ENCODE data around the gene ZNF436. TPM values are rescaled to one million over a fixed set of nuclear protein-coding genes. Genes with fewer than 3 reads are reported as not detected.
"Not testable (repeated sequence)": the region's sequence is repeated elsewhere in the genome, so short reads cannot be mapped to it uniquely, and the experiment has no call there.

Gene ZNF436
- total RNA-seq, 1 experiment from 2014 or later = 6.4 TPM

- no peak for DNase-seq
- no peaks in the 10 kb centered on the region for H3K4me1 ChIP-seq (ENCODE audit: low read length)
- H2AFZ ChIP-seq (ENCODE audit: low read length) = no peak overlapping the region
- H3K36me3 ChIP-seq (ENCODE audit: insufficient read depth, low read length) = peaks cover 60% of the 10 kb centered on the region
- H3K9me2 ChIP-seq (replicated peaks; ENCODE audit: insufficient read depth, low read length) = no peaks in the 10 kb centered on the region
- H3K27ac ChIP-seq (ENCODE audit: low read length) = no peak overlapping the region
- no peak overlapping the region for H3K9ac ChIP-seq (ENCODE audit: low read length)
- H3K79me2 ChIP-seq (ENCODE audit: low read length) = peaks cover 83% of the 10 kb centered on the region
- H3K9me3 ChIP-seq (ENCODE audit: low read length) = no peaks in the 10 kb centered on the region
- H3K27me3 ChIP-seq (ENCODE audit: low read length) = no peaks in the 10 kb centered on the region
- no peak overlapping the region for H3K4me2 ChIP-seq (ENCODE audit: low read depth, low read length, poor library complexity, severe bottlenecking)
- H4K20me1 ChIP-seq (ENCODE audit: insufficient read depth, low read depth, low read length) = peaks cover 34% of the 10 kb centered on the region
- no peak overlapping the region for H3K4me3 ChIP-seq (ENCODE audit: low read length)
Measured at GRCh38 chr1:23331713-23332112, 37.9 kb downstream of the ZNF436 start.

GRCh38 chr1:23330846-23331245, 38.8 kb downstream of the ZNF436 start:
- no peaks in the 10 kb centered on the region for H3K4me1 ChIP-seq (ENCODE audit: low read length)
- H3K4me3 ChIP-seq (ENCODE audit: low read length) = no peak overlapping the region
- no peak overlapping the region for H2AFZ ChIP-seq (ENCODE audit: low read length)
- no peaks in the 10 kb centered on the region for H3K9me2 ChIP-seq (replicated peaks; ENCODE audit: insufficient read depth, low read length)
- peaks cover 35% of the 10 kb centered on the region for H4K20me1 ChIP-seq (ENCODE audit: insufficient read depth, low read depth, low read length)
- H3K79me2 ChIP-seq (ENCODE audit: low read length) = peaks cover 89% of the 10 kb centered on the region
- no peak overlapping the region for H3K4me2 ChIP-seq (ENCODE audit: low read depth, low read length, poor library complexity, severe bottlenecking)
- H3K36me3 ChIP-seq (ENCODE audit: insufficient read depth, low read length) = peaks cover 63% of the 10 kb centered on the region
- no peak for DNase-seq
- no peak overlapping the region for H3K27ac ChIP-seq (ENCODE audit: low read length)
- H3K9me3 ChIP-seq (ENCODE audit: low read length) = no peaks in the 10 kb centered on the region
- H3K9ac ChIP-seq (ENCODE audit: low read length) = no peak overlapping the region
- no peaks in the 10 kb centered on the region for H3K27me3 ChIP-seq (ENCODE audit: low read length)

- Histone ChIP-seq H3K9me2 (replicated peaks; ENCODE audit: insufficient read depth, low read length) (no peaks in the 10 kb centered on the region), H3K27me3 (ENCODE audit: low read length) (no peaks in the 10 kb centered on the region), H4K20me1 (ENCODE audit: insufficient read depth, low read depth, low read length) (peaks cover 36% of the 10 kb centered on the region), H2AFZ (ENCODE audit: low read length) (no peak overlapping the region), H3K27ac (ENCODE audit: low read length) (no peak overlapping the region), H3K36me3 (ENCODE audit: insufficient read depth, low read length) (peaks cover 71% of the 10 kb centered on the region), H3K4me2 (ENCODE audit: low read depth, low read length, poor library complexity, severe bottlenecking) (no peak overlapping the region), H3K79me2 (ENCODE audit: low read length) (peaks cover 83% of the 10 kb centered on the region), H3K9ac (ENCODE audit: low read length) (no peak overlapping the region), H3K4me1 (ENCODE audit: low read length) (no peaks in the 10 kb centered on the region), H3K4me3 (ENCODE audit: low read length) (no peak overlapping the region), H3K9me3 (ENCODE audit: low read length) (no peaks in the 10 kb centered on the region)
- no peak for DNase-seq
Measured at GRCh38 chr1:23325393-23325792, 44.2 kb downstream of the ZNF436 start.

- Histone ChIP-seq H3K9ac (ENCODE audit: low read length) (no peak overlapping the region), H4K20me1 (ENCODE audit: insufficient read depth, low read depth, low read length) (peaks cover 30% of the 10 kb centered on the region), H3K4me1 (ENCODE audit: low read length) (no peaks in the 10 kb centered on the region), H3K79me2 (ENCODE audit: low read length) (peaks cover 82% of the 10 kb centered on the region), H2AFZ (ENCODE audit: low read length) (no peak overlapping the region), H3K27me3 (ENCODE audit: low read length) (no peaks in the 10 kb centered on the region), H3K9me2 (replicated peaks; ENCODE audit: insufficient read depth, low read length) (no peaks in the 10 kb centered on the region), H3K4me3 (ENCODE audit: low read length) (no peak overlapping the region), H3K36me3 (ENCODE audit: insufficient read depth, low read length) (peaks cover 72% of the 10 kb centered on the region), H3K9me3 (ENCODE audit: low read length) (no peaks in the 10 kb centered on the region), H3K4me2 (ENCODE audit: low read depth, low read length, poor library complexity, severe bottlenecking) (no peak overlapping the region), H3K27ac (ENCODE audit: low read length) (no peak overlapping the region)
- DNase-seq = no peak
Measured at GRCh38 chr1:23322770-23323169, 46.9 kb downstream of the ZNF436 start.

- H3K4me1 ChIP-seq (ENCODE audit: low read length); H3K9me2 ChIP-seq (replicated peaks; ENCODE audit: insufficient read depth, low read length); H2AFZ ChIP-seq (ENCODE audit: low read length); H3K9ac ChIP-seq (ENCODE audit: low read length); H3K27me3 ChIP-seq (ENCODE audit: low read length); DNase-seq; H3K4me2 ChIP-seq (ENCODE audit: low read depth, low read length, poor library complexity, severe bottlenecking); H4K20me1 ChIP-seq (ENCODE audit: insufficient read depth, low read depth, low read length); H3K27ac ChIP-seq (ENCODE audit: low read length); H3K9me3 ChIP-seq (ENCODE audit: low read length); H3K4me3 ChIP-seq (ENCODE audit: low read length): not testable (repeated sequence)
- Histone ChIP-seq H3K79me2 (ENCODE audit: low read length) (peaks cover 74% of the 10 kb centered on the region), H3K36me3 (ENCODE audit: insufficient read depth, low read length) (peaks cover 91% of the 10 kb centered on the region)
Measured at GRCh38 chr1:23310280-23310679, 59.4 kb downstream of the ZNF436 start.

Other genes with a start within 250 kb of the ZNF436 start
- 1.5 and 1.6 TPM in 2 replicates for gene LUZP1, start 201.0 kb downstream of the ZNF436 start, total RNA-seq (2014; rRNA removed; shearing (Covaris generic); ENCODE audit: low replicate concordance)
- gene HTR1D, start 152.3 kb downstream of the ZNF436 start, total RNA-seq (2014; rRNA removed; shearing (Covaris generic); ENCODE audit: low replicate concordance) = not detected in 2 replicates
- gene HNRNPR, start 25.6 kb downstream of the ZNF436 start, total RNA-seq (2014; rRNA removed; shearing (Covaris generic); ENCODE audit: low replicate concordance) = 120 and 130 TPM in 2 replicates
- not detected in 2 replicates for gene TCEA3, start 54.9 kb upstream of the ZNF436 start, total RNA-seq (2014; rRNA removed; shearing (Covaris generic); ENCODE audit: low replicate concordance)
- gene ASAP3, start 114.3 kb upstream of the ZNF436 start, total RNA-seq (2014; rRNA removed; shearing (Covaris generic); ENCODE audit: low replicate concordance) = 0.60 and 0.61 TPM in 2 replicates
- 6.6 and 8.0 TPM in 2 replicates for gene E2F2, start 161.4 kb upstream of the ZNF436 start, total RNA-seq (2014; rRNA removed; shearing (Covaris generic); ENCODE audit: low replicate concordance)
- gene ID3, start 189.7 kb upstream of the ZNF436 start, total RNA-seq (2014; rRNA removed; shearing (Covaris generic); ENCODE audit: low replicate concordance) = 32.0 and 33.0 TPM in 2 replicates